GM23248 (cell line): ENCODE results near the gene CYBA. TPM values are rescaled to one million over a fixed set of nuclear protein-coding genes. Genes with fewer than 3 reads are reported as not detected.

Source experiments
- DNase-seq: peaks from one replicate; pipeline ENCODE4 v3.0.0-alpha.2; 2015
- H2AFZ ChIP-seq: fragments of 200-600 bp; sonication (generic); 2 replicates; pipeline ENCODE4 v1.6.1; 2016; ENCODE audit warnings: antibody characterized with exemption
- H3F3A ChIP-seq: fragments of 200-600 bp; sonication (generic); 2 replicates; pipeline ENCODE4 v1.6.1; 2016; ENCODE audit warnings: mild to moderate bottlenecking, antibody characterized with exemption, mixed run types; ENCODE audit not compliant: insufficient read depth
- H3K27ac ChIP-seq: fragments of 200-600 bp; sonication (generic); 2 replicates; pipeline ENCODE4 v1.5.1; 2016; ENCODE audit warnings: mild to moderate bottlenecking
- H3K27me3 ChIP-seq: fragments of 200-600 bp; sonication (generic); replicated peaks from 2 replicates; pipeline ENCODE4 v1.6.1; 2016; ENCODE audit warnings: mild to moderate bottlenecking; ENCODE audit not compliant: insufficient read depth
- H3K36me3 ChIP-seq: fragments of 200-600 bp; sonication (generic); 2 replicates; pipeline ENCODE4 v1.6.1; 2016; ENCODE audit warnings: low read depth, mild to moderate bottlenecking
- H3K4me1 ChIP-seq: fragments of 200-600 bp; sonication (generic); 2 replicates; pipeline ENCODE4 v1.6.1; 2016; ENCODE audit warnings: mild to moderate bottlenecking; ENCODE audit not compliant: insufficient read depth
- H3K4me2 ChIP-seq: fragments of 200-600 bp; sonication (generic); one replicate; pipeline ENCODE4 v1.6.1; 2016; ENCODE audit warnings: mild to moderate bottlenecking; ENCODE audit not compliant: unreplicated experiment
- H3K4me3 ChIP-seq: fragments of 200-600 bp; sonication (generic); 2 replicates; pipeline ENCODE4 v1.5.1; 2016; ENCODE audit warnings: mild to moderate bottlenecking
- H3K79me2 ChIP-seq: fragments of 200-600 bp; sonication (generic); 2 replicates; pipeline ENCODE4 v1.6.1; 2016; ENCODE audit warnings: mild to moderate bottlenecking; ENCODE audit not compliant: insufficient read depth
- H3K9ac ChIP-seq: fragments of 200-600 bp; sonication (generic); 2 replicates; pipeline ENCODE4 v1.6.1; 2016; ENCODE audit warnings: mild to moderate bottlenecking
- H3K9me2 ChIP-seq: fragments of 200-600 bp; sonication (generic); 2 replicates; pipeline ENCODE4 v1.6.1; 2016; ENCODE audit warnings: mixed run types, mild to moderate bottlenecking, moderate library complexity; ENCODE audit not compliant: insufficient read depth
- H3K9me3 ChIP-seq: fragments of 200-600 bp; sonication (generic); one replicate; pipeline ENCODE4 v1.6.1; 2017; ENCODE audit warnings: low read depth
- H4K20me1 ChIP-seq: fragments of 200-600 bp; sonication (generic); 2 replicates; pipeline ENCODE4 v1.6.0; 2016; ENCODE audit not compliant: insufficient read depth
- EZH2 ChIP-seq: fragments of 200-600 bp; sonication (generic); IDR thresholded peaks from 2 replicates; pipeline ENCODE4 v1.6.1; 2018; ENCODE audit warnings: antibody characterized with exemption, mild to moderate bottlenecking; ENCODE audit not compliant: insufficient read depth, poor library complexity, severe bottlenecking
- EZH2phosphoT487 ChIP-seq: fragments of 200-600 bp; sonication (generic); IDR thresholded peaks from 2 replicates; pipeline ENCODE4 v1.6.1; 2018; ENCODE audit warnings: antibody characterized with exemption, moderate library complexity, mild to moderate bottlenecking, low read depth; ENCODE audit not compliant: insufficient read depth
- WGBS, 2 experiments: methylation state at CpG; one replicate each; pipeline ENCODE4 v1.1.6; 2015 to 2017; ENCODE audit warnings: low lambda C conversion rate in 2 of 2, low coverage in 1 of 2; ENCODE audit errors: missing lambda C conversion rate in 2 of 2; 5-methylcytosine and 5-hydroxymethylcytosine counted together
- in situ Hi-C: fragments of 300-500 bp; cut with MboI; formaldehyde crosslinking; loops from 2 replicates; pipeline ENCODE4 v1.15.0; 2020
- polyA plus RNA-seq: library from polyadenylated mRNA; unstranded; fragments of >200 nt; fragmentation: Nextera tagmentation; extraction: Ambion mirVana; gene quantifications from 2 replicates; pipeline ENCODE4 v1.2.1, GENCODE V29; 2016
- total RNA-seq: library from RNA; depleted of rRNA; stranded (reverse); fragments of >200 nt; shearing (Covaris generic); gene quantifications from 2 replicates; pipeline ENCODE4 v1.2.3, GENCODE V29; 2014

CYBA gene
- total and polyA plus RNA-seq, 2 experiments from 2014 or later = 270 to 332 TPM

DNA sequence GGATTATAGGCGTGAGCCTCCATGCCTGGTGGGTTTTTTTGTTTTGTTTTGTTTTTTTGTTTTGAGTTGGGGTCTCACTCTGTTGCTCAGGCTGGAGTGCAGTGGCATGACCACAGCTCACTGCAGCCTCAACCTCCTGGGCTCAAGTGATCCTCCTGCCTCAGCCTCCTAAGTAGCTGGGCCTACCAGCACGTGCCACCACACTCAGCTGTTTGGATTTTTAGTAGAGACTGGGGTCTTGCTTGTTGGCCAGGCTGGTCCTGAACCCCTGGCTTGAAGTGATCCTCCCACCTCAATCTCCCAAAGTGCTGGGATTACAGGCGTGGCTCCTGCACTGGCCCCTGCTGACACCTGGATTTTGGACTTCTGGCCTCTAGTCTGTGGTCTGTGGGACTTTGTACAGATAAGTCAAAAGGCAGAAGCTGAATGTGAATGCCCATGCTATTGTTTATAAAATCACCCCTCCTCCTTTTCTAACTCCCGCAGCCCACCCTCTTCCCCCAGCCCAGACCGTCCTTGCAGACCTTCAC is 29.8 kb upstream of the CYBA start:
- in situ Hi-C loops = no loop called here
- no peak for TF ChIP-seq EZH2
- no peak for TF ChIP-seq EZH2phosphoT487
- H2AFZ ChIP-seq = no peak overlapping the region
- WGBS, 2 experiments = 72 to 87% methylated on average over 3 to 5 of the region's 5 CpGs
- no peak for DNase-seq
- no peaks in the 10 kb centered on the region for H4K20me1 ChIP-seq
- H3K9ac ChIP-seq = no peak overlapping the region
- H3K79me2 ChIP-seq = no peaks in the 10 kb centered on the region
- H3K4me3 ChIP-seq = no peak overlapping the region
- H3K27me3 ChIP-seq = 0 out of 2 replicates have a peak, but pooled peaks cover 4% of the 10 kb centered on the region
- H3K9me3 ChIP-seq = no peaks in the 10 kb centered on the region
- no peak overlapping the region for H3K4me2 ChIP-seq
- H3K4me1 ChIP-seq = no peaks in the 10 kb centered on the region
- H3K36me3 ChIP-seq = no peaks in the 10 kb centered on the region
- H3F3A ChIP-seq = no peaks in the 10 kb centered on the region
- H3K27ac ChIP-seq = no peak overlapping the region
- H3K9me2 ChIP-seq = no peaks in the 10 kb centered on the region

DNA sequence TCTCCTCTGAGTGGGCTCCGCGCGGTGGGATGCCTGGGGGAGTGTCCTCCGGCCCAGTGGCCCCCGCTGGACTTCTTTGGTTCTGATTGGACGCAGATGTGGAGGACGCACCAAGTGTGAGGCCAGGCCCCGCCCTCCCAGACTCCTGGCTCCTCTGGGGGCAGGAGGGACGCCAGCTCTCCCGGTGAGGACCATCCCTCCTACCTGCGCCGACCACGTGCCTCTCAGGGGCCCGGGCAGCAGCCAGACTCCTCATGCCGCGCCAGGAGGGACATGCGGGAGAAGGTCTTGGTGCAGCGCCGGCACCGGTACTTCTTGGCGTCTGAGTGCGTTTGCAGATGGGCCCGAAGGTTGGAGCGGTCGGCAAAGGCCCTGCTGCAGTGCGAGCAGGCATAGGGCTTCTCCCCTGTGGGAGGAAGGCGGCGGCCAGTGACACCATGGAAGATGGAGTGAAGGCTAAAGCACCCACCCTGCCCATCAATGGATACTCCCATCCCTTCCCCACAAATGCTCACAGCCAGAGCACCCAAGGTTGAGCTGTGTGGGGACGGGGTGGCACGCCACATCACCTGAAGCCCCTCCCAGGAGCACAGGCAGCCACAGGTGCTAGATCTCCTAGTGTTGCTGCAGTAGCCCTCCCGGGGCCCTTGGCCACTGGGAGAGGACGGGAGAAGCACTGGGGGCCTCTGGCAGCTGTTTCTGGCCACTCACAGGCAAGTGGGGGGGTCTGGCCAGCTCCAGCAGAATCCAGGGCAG is 27.5 kb upstream of the CYBA start:
- DNase-seq = no peak
- H2AFZ ChIP-seq = no peak overlapping the region
- 58 to 68% methylated on average over 27 to 32 of the region's 32 CpGs for WGBS, 2 experiments
- no peaks in the 10 kb centered on the region for H3K9me2 ChIP-seq
- H3K9me3 ChIP-seq = no peaks in the 10 kb centered on the region
- no peak overlapping the region for H3K27ac ChIP-seq
- H3K4me3 ChIP-seq = no peak overlapping the region
- TF ChIP-seq EZH2phosphoT487 = no peak
- no peak for TF ChIP-seq EZH2
- in situ Hi-C loops = no loop called here
- no peaks in the 10 kb centered on the region for H3K4me1 ChIP-seq
- H3K27me3 ChIP-seq = no peaks in the 10 kb centered on the region
- H4K20me1 ChIP-seq = no peaks in the 10 kb centered on the region
- no peaks in the 10 kb centered on the region for H3K36me3 ChIP-seq
- no peak overlapping the region for H3K4me2 ChIP-seq
- H3F3A ChIP-seq = no peaks in the 10 kb centered on the region
- H3K79me2 ChIP-seq = no peaks in the 10 kb centered on the region
- H3K9ac ChIP-seq = no peak overlapping the region

DNA sequence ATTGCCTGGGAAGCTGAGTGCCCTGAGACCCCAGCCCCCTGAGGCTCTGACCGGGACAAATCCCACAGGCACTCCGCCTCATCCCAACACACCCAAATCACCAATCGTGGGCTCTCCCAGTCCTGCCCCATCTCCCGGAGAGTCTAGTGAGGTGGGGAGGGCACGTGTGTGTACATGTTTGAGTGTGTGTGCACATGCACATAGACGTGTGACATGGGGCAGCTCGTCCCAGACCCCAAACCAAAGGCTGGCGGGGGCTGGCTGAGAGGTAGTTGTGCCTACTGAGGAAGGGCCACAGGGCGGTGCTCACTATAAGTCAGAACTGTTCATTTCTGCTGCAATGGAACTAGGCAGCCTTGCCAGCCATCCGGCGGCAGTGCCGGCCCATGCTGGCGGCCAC is 26.9 kb upstream of the CYBA start:
- no peaks in the 10 kb centered on the region for H3K36me3 ChIP-seq
- no peaks in the 10 kb centered on the region for H3F3A ChIP-seq
- no peaks in the 10 kb centered on the region for H3K9me2 ChIP-seq
- no peak for TF ChIP-seq EZH2phosphoT487
- no peak for TF ChIP-seq EZH2
- H3K79me2 ChIP-seq = no peaks in the 10 kb centered on the region
- H3K4me3 ChIP-seq = no peak overlapping the region
- no peak for DNase-seq
- H3K27ac ChIP-seq = no peak overlapping the region
- no peak overlapping the region for H2AFZ ChIP-seq
- in situ Hi-C loops = no loop called here
- H3K27me3 ChIP-seq = no peaks in the 10 kb centered on the region
- H3K9me3 ChIP-seq = no peaks in the 10 kb centered on the region
- no peak overlapping the region for H3K9ac ChIP-seq
- H3K4me1 ChIP-seq = no peaks in the 10 kb centered on the region
- 43 to 51% methylated on average over 12 to 13 of the region's 13 CpGs for WGBS, 2 experiments
- H3K4me2 ChIP-seq = no peak overlapping the region
- H4K20me1 ChIP-seq = no peaks in the 10 kb centered on the region

DNA sequence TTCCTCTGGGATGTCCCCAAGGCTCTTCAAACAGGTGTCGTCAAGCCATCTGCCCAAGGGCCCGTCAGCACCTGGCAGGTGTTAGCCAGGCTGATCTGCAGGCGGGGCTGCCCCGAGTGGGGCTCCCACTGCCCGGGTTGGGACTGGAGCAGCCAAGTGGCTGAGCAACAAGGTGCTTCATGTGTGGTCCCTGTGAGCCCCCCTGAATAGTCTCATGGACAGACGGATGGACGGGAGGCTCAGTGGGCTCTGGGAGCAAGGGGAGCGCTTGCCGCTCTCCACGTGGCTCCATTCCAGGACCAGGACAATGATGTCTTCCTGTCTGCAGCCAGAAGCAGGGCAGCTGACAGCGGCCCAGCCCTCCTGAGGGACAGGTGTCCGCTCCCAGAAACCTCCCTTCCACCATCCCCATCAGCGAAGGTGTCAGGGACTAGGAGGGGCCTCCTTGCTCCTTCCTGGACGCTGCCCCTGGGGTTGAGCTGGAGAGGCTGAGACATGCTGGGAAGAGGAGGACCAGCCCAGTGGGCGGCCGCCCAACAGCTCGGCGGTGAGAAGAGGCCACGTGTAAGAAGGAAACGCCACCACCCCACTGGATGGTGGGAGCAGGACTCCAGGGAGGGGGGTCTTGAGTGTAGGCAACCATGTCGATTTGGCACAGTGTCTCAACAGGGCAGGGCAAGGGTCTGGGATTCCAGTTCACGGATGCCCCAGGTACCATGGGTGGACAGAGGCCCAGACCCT is 25.8 kb upstream of the CYBA start:
- Histone ChIP-seq H3K27me3 (no peaks in the 10 kb centered on the region), H3K4me3 (no peak overlapping the region), H3K9me2 (no peaks in the 10 kb centered on the region), H3K9ac (no peak overlapping the region), H3F3A (no peaks in the 10 kb centered on the region), H3K4me2 (no peak overlapping the region), H3K9me3 (no peaks in the 10 kb centered on the region), H3K4me1 (no peaks in the 10 kb centered on the region), H4K20me1 (no peaks in the 10 kb centered on the region), H2AFZ (no peak overlapping the region), H3K36me3 (no peaks in the 10 kb centered on the region), H3K79me2 (no peaks in the 10 kb centered on the region), H3K27ac (no peak overlapping the region)
- in situ Hi-C loops = no loop called here
- 82 to 86% methylated on average over 21 to 22 of the region's 22 CpGs for WGBS, 2 experiments
- TF ChIP-seq EZH2phosphoT487 = no peak
- TF ChIP-seq EZH2 = no peak
- no peak for DNase-seq
